Smooth muscle cell of the coronary artery (primary cell): ENCODE data around the gene DLG2. TPM values are rescaled to one million over a fixed set of nuclear protein-coding genes. Genes with fewer than 3 reads are reported as not detected.

Experiments used
- total RNA-seq: library from RNA; depleted of rRNA; stranded (reverse); fragments of >200 nt; gene quantifications from 2 replicates; pipeline ENCODE4 v1.2.3, GENCODE V29; 2014; ENCODE audit warnings: low replicate concordance

The DLG2 gene
- 0.45 and 4.6 TPM in 2 replicates for total RNA-seq

GRCh38 chr11:85627332-85627997, at the start of gene DLG2:
DLG2 (minus strand) TSS chr11:85627344.

GRCh38 chr11:85664615-85665481, 37.7 kb upstream of the DLG2 start, which contains the start of gene CREBZF:
CREBZF (minus strand) TSS chr11:85665129; CDS start chr11:85664875, 254 bp downstream.

GRCh38 chr11:85647604-85648299, 20.6 kb upstream of the DLG2 start, which contains the start of gene TMEM126A:
TMEM126A (plus strand) TSS chr11:85647967; CDS start chr11:85650256, 2,289 bp downstream.

DNA sequence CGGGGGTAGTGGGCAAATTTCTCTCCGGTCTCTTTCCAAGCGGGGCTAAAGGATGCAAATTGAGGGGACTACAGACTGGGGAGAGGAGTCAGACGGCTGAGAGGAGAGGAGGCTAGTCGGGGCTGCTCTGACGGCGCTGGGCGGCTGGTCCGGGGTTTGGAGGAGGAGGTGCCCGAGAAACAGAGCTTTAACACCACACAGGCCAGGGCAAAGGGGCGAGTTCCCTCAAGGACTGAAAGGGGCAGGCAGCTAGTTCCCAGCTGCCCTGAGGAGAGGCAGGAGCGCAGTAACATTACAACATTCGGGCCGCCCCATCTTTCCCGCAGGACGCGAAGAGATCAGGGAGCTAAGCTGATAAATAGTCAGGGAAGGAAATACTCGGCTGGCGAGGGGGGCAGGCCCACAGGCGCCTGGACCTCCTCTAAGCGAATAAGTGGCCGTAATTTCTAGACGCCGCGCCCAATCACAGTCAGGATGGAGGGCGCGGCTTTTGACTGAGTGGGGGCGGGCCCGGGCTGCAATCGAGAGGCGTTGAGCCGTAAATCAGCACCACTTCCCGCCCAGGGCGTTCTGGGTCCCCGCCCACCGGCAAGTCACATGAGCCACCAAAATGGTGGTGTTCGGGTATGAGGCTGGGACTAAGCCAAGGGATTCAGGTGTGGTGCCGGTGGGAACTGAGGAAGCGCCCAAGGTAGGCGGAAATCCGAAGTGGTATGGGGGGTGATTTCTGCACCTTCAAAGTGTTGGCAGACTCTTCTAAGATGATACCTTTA, 1.0 kb upstream of the DLG2 start, which contains the start of gene TMEM126B:
TMEM126B (plus strand) TSS at position 596 of the 773 bp plus-strand sequence; CDS start at position 611, 15 bp downstream.

Other genes with a start within 250 kb of the DLG2 start
- 27.3 and 47.4 TPM in 2 replicates for gene TMEM126B, start 1.2 kb upstream of the DLG2 start, total RNA-seq
- 20.7 and 33.9 TPM in 2 replicates for gene TMEM126A, start 20.6 kb upstream of the DLG2 start, total RNA-seq
- 26.3 and 30.7 TPM in 2 replicates for gene CREBZF, start 37.8 kb upstream of the DLG2 start, total RNA-seq
- gene CCDC89, start 58.9 kb upstream of the DLG2 start, total RNA-seq: 2.6 and 5.6 TPM in 2 replicates
- gene SYTL2, start 183.8 kb upstream of the DLG2 start, total RNA-seq: 2.9 and 18.8 TPM in 2 replicates
- gene CCDC83, start 228.0 kb upstream of the DLG2 start, total RNA-seq: not detected in 2 replicates